H1 (cell line): Measurements from ENCODE around the gene TFE3. TPM values are rescaled to one million over a fixed set of nuclear protein-coding genes. Genes with fewer than 3 reads are reported as not detected.

Experiments
- ASH2L ChIP-seq: fragments of 200-600, 300-600 bp; sonication (generic); IDR thresholded peaks from one replicate; pipeline ENCODE4 v1.7.1; 2017; ENCODE audit warnings: low read length
- CREB1 ChIP-seq: IDR thresholded peaks from 2 replicates; pipeline ENCODE4 v1.6.1; 2012; ENCODE audit warnings: inconsistent platforms
- EGR1 ChIP-seq: IDR thresholded peaks from 2 replicates; pipeline ENCODE4 v1.6.1; 2011; ENCODE audit warnings: low read depth, low read length, borderline replicate concordance
- HDAC2 ChIP-seq, 2 experiments: fragments of 300-600 bp in 1 of 2; sonication (generic) in 1 of 2; IDR thresholded peaks; 2 replicates each; pipeline ENCODE4 v1.6.1; 2011 to 2012; ENCODE audit warnings: low read depth in 2 of 2, low read length in 2 of 2, mild to moderate bottlenecking in 2 of 2, moderate library complexity in 2 of 2, borderline replicate concordance in 1 of 2, inconsistent platforms in 1 of 2
- JUND ChIP-seq: IDR thresholded peaks from 2 replicates; pipeline ENCODE4 v1.6.1; 2011; ENCODE audit warnings: mild to moderate bottlenecking, improper control_type of control experiment, low read length
- KDM1A ChIP-seq: fragments of 200-600, 300-600 bp; sonication (generic); IDR thresholded peaks from 2 replicates; pipeline ENCODE4 v1.7.1; 2016; ENCODE audit warnings: mild to moderate bottlenecking, low read length, borderline replicate concordance
- NRF1 ChIP-seq: IDR thresholded peaks from 2 replicates; pipeline ENCODE4 v1.6.1; 2011; ENCODE audit warnings: mild to moderate bottlenecking, low read depth, low read length, improper control_type of control experiment
- PHF8 ChIP-seq: fragments of 200-600 bp; sonication (generic); conservative IDR thresholded peaks from 2 replicates; pipeline ENCODE4 v1.7.1; 2012; ENCODE audit warnings: low read depth, mild to moderate bottlenecking, inconsistent platforms, low read length, moderate library complexity
- RAD21 ChIP-seq, 2 experiments: IDR thresholded peaks in 1 of 2; conservative IDR thresholded peaks in 1 of 2; 2 replicates each; pipeline ENCODE4 v1.6.1; 2011; ENCODE audit warnings: low read depth in 2 of 2, low read length in 2 of 2, improper control_type of control experiment in 1 of 2, inconsistent platforms in 1 of 2, mild to moderate bottlenecking in 1 of 2, moderate library complexity in 1 of 2
- RFX5 ChIP-seq: IDR thresholded peaks from 2 replicates; pipeline ENCODE4 v1.6.1; 2011; ENCODE audit warnings: low read depth, low read length, improper control_type of control experiment, borderline replicate concordance
- RNF2 ChIP-seq: fragments of 200-900, 300-1000 bp; sonication (generic); IDR thresholded peaks from 2 replicates; pipeline ENCODE4 v1.7.1; 2016; ENCODE audit warnings: borderline replicate concordance, low read depth, mild to moderate bottlenecking, antibody characterized with exemption, low read length; ENCODE audit not compliant: poor library complexity, severe bottlenecking; ENCODE audit errors: missing control alignments
- SIN3A ChIP-seq, 2 experiments: IDR thresholded peaks in 1 of 2; conservative IDR thresholded peaks in 1 of 2; 2 replicates each; pipeline ENCODE4 v1.6.1; 2011 to 2012; ENCODE audit warnings: low read length in 2 of 2, improper control_type of control experiment in 1 of 2, low read depth in 1 of 2, mild to moderate bottlenecking in 1 of 2
- SUZ12 ChIP-seq: fragments of 200-600 bp; sonication (generic); IDR thresholded peaks from 2 replicates; pipeline ENCODE4 v1.6.1; 2012; ENCODE audit warnings: mild to moderate bottlenecking, inconsistent platforms, low read length, moderate library complexity, mixed read lengths
- TEAD4 ChIP-seq: IDR thresholded peaks from 2 replicates; pipeline ENCODE4 v1.6.1; 2012; ENCODE audit warnings: low read depth, low read length, inconsistent platforms, mixed read lengths
- polyA plus RNA-seq, 7 experiments: library from polyadenylated mRNA; depleted of rRNA in 3 of 7; stranded (reverse) in 5 of 7; unstranded in 2 of 7; fragments of >200 nt in 5 of 7; fragments of 200-250 nt in 2 of 7; gene quantifications; 1 replicate in 5 of 7; 2 replicates in 1 of 7; 4 replicates in 1 of 7; pipeline versions ENCODE4 v1.2.1 to v1.2.3, GENCODE V29; 2011 to 2013; ENCODE audit warnings: missing spikeins in 2 of 7, mixed read lengths in 2 of 7
- total RNA-seq: library from RNA; stranded (reverse); fragmentation: NEBNext Ultra II Directional; extraction: Animal tissue kit (Norgen Biotek cat#: 25700); gene quantifications from 2 replicates; pipeline ENCODE4 v1.2.1, GENCODE V29; 2021

TFE3 gene
- total and polyA plus RNA-seq, 2 of the 8 experiments (the other 6 are each of a cell fraction or from before 2014, with no cell fraction given) = 33.7 to 52.9 TPM

DNA sequence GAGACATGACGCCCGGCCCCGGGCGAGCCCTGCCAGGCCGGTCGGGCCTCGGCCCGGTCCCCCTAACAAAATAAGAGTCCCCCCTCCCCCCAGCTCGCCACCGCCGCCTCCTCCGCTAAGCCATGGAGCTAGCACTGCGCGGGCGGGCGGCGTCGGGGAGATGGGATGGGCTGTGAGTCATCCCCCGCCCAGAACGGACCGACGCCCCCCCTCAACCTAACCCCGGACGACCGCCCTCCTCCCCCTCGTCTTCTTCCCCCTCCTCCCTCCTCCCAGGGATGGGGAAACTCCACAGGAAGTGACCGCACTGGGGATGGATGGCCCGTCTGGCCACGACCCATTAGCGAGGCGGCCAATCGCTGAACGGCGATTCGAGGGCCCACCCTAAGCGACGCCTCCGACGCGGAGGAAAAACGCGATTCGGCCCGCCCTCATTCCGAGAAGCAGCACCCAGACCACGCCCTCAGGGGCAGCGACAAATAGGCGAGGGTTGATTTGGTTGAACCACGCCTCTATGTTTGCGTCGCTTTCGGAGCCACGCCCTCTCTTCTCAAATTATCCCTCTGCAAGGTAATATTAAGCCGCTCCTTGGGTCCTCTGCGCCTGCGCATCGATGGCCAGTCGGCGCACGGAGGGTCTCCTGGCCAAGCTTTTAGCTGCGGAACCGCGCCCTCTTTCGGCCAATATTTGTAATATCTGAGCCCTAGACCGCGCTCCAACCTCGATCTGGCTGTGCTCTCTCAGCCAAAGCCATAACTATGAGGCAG is at the start of gene TFE3 (continued):
- TF ChIP-seq HDAC2 (IDR thresholded peaks at IDR 0.05; ENCODE audit: borderline replicate concordance in 1 of 2, low read depth in 2 of 2, low read length in 2 of 2) = no peak
- TF ChIP-seq KDM1A = 0 out of 2 replicates have a peak, but pooled peaks have one; percentile 17
- TF ChIP-seq EGR1 = 0 out of 2 replicates have a peak, but pooled peaks have one; percentile 37
- no peak for TF ChIP-seq RFX5
- TF ChIP-seq CREB1 = peak; percentile 74
- TF ChIP-seq NRF1 = peak; percentile 84
- TF ChIP-seq RAD21 (IDR thresholded peaks at IDR 0.05 in 1 of 2, conservative IDR thresholded peaks at IDR 0.05 in 1 of 2; ENCODE audit: low read depth in 2 of 2, low read length in 2 of 2) = peak; percentile 62 to 66
- TF ChIP-seq TEAD4 = 0 out of 2 replicates have a peak, but pooled peaks have one; percentile 63
- no peak for TF ChIP-seq RNF2
- peak in 1 of 2 experiments; percentile 41; a peak in 2 of 4 replicates for TF ChIP-seq SIN3A (conservative IDR thresholded peaks at IDR 0.05 in 1 of 2, IDR thresholded peaks at IDR 0.05 in 1 of 2; ENCODE audit: low read depth in 1 of 2, low read length in 2 of 2)
- TF ChIP-seq SUZ12 = no peak
- TF ChIP-seq PHF8 = no peak
- TF ChIP-seq ASH2L = no peak
- peak; percentile 74; the same call in 1 of the 2 replicates for TF ChIP-seq JUND
